GM23248 (cell line): ENCODE data around the gene MVP.

Source experiments
- EZH2 ChIP-seq: fragments of 200-600 bp; sonication (generic); IDR thresholded peaks from 2 replicates; pipeline ENCODE4 v1.6.1; 2018; ENCODE audit warnings: antibody characterized with exemption, mild to moderate bottlenecking; ENCODE audit not compliant: insufficient read depth, poor library complexity, severe bottlenecking
- EZH2phosphoT487 ChIP-seq: fragments of 200-600 bp; sonication (generic); IDR thresholded peaks from 2 replicates; pipeline ENCODE4 v1.6.1; 2018; ENCODE audit warnings: antibody characterized with exemption, moderate library complexity, mild to moderate bottlenecking, low read depth; ENCODE audit not compliant: insufficient read depth

GRCh38 chr16:29784157-29784556, 36.1 kb upstream of the MVP start:
- TF ChIP-seq EZH2: no peak
- TF ChIP-seq EZH2phosphoT487: no peak
